Measurements from ENCODE around the gene PSME2. TPM values are rescaled to one million over a fixed set of nuclear protein-coding genes. Genes with fewer than 3 reads are reported as not detected.
A peak's percentile ranks its signal among the peaks of the same experiment; 100 is the strongest.

Gene PSME2
- total RNA-seq, 2 donors from 2014 or later, result 24.6 to 28.8 TPM

GRCh38 chr14:24192933-24193332 is 46.5 kb upstream of the PSME2 start:
- Histone ChIP-seq H3K4me1 (ENCODE audit: control insufficient read depth in 1 of 2, low read depth in 2 of 2) (peaks cover 14 to 31% of the 10 kb centered on the region in 2 donors), H3K27ac (no peak overlapping the region), H3K9me3 (no peaks in the 10 kb centered on the region), H3K36me3 (peaks cover 10% of the 10 kb centered on the region), H3K4me3 (no peak overlapping the region), H3K27me3 (replicated peaks; ENCODE audit: insufficient read depth) (no peaks in the 10 kb centered on the region)
- DNase-seq (ENCODE audit: low spot score) (no peak), ATAC-seq (ENCODE audit: insufficient number of reproducible peaks, low FRiP score, low read depth) (no peak)
- TF ChIP-seq, protein P1, sequence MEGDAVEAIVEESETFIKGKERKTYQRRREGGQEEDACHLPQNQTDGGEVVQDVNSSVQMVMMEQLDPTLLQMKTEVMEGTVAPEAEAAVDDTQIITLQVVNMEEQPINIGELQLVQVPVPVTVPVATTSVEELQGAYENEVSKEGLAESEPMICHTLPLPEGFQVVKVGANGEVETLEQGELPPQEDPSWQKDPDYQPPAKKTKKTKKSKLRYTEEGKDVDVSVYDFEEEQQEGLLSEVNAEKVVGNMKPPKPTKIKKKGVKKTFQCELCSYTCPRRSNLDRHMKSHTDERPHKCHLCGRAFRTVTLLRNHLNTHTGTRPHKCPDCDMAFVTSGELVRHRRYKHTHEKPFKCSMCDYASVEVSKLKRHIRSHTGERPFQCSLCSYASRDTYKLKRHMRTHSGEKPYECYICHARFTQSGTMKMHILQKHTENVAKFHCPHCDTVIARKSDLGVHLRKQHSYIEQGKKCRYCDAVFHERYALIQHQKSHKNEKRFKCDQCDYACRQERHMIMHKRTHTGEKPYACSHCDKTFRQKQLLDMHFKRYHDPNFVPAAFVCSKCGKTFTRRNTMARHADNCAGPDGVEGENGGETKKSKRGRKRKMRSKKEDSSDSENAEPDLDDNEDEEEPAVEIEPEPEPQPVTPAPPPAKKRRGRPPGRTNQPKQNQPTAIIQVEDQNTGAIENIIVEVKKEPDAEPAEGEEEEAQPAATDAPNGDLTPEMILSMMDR (IDR thresholded peaks at IDR 0.05), result no peak

- DNase-seq (ENCODE audit: low spot score), result no peak
- Histone ChIP-seq H3K27me3 (replicated peaks; ENCODE audit: insufficient read depth) (no peaks in the 10 kb centered on the region), H3K27ac (no peak overlapping the region), H3K9me3 (no peaks in the 10 kb centered on the region), H3K4me1 (ENCODE audit: control insufficient read depth in 1 of 2, low read depth in 2 of 2) (peaks cover 5 to 22% of the 10 kb centered on the region in 2 donors), H3K36me3 (peaks cover 15% of the 10 kb centered on the region), H3K4me3 (no peak overlapping the region)
- ATAC-seq (ENCODE audit: insufficient number of reproducible peaks, low FRiP score, low read depth), result no peak
- TF ChIP-seq, protein P1 (IDR thresholded peaks at IDR 0.05), result no peak
Measured at GRCh38 chr14:24190416-24190815, 44.0 kb upstream of the PSME2 start.

DNA sequence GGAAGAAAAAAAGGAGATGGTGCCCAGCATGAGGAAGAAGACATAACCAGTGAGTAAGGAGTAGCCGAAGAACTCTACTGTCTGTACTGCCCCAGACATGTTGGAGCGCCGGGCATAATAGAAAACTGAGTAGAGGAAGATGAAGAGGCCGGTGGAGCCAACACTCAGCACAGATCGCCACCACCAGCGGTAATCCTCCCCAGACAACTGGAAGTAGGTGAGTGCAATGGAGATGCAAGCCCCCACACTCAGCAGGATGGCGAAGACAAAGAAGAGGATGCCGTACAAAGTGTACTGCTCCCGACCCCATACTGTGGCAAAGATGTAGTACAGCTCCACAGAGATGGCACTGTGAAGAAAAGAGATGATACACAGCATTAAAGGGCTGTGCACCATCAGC is 43.0 kb upstream of the PSME2 start:
- Histone ChIP-seq H3K36me3 (peaks cover 24% of the 10 kb centered on the region), H3K9me3 (no peaks in the 10 kb centered on the region), H3K27ac (no peak overlapping the region), H3K4me3 (no peak overlapping the region), H3K4me1 (ENCODE audit: control insufficient read depth in 1 of 2, low read depth in 2 of 2) (peaks cover 5 to 18% of the 10 kb centered on the region in 2 donors), H3K27me3 (replicated peaks; ENCODE audit: insufficient read depth) (no peaks in the 10 kb centered on the region)
- ATAC-seq (ENCODE audit: insufficient number of reproducible peaks, low FRiP score, low read depth) (no peak), DNase-seq (ENCODE audit: low spot score) (no peak)
- TF ChIP-seq, protein P1 (IDR thresholded peaks at IDR 0.05), result no peak

DNA sequence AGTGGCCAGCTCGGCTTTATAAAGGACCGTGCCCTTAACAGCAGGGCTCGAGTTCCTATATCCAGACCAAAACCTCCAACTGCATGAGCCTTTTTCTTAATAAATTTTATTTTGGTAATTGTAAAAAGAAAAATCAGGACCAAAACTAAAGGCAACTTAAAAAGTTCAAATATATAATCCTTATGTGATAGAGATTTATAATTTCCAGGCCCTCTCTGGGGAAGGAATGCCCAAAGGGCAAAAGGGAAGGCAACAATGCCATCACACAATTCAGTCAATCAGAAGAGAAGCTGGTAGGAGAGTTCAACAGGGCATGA is 42.6 kb upstream of the PSME2 start:
- peaks cover 29% of the 10 kb centered on the region for H3K36me3 ChIP-seq
- H3K27me3 ChIP-seq (replicated peaks; ENCODE audit: insufficient read depth), result no peaks in the 10 kb centered on the region
- DNase-seq (ENCODE audit: low spot score) (no peak), ATAC-seq (ENCODE audit: insufficient number of reproducible peaks, low FRiP score, low read depth) (no peak)
- peak overlapping the region; percentile 10 to 58 for H3K27ac ChIP-seq
- peak overlapping the region; percentile 82 for H3K4me3 ChIP-seq
- TF ChIP-seq, protein P1 (IDR thresholded peaks at IDR 0.05), result no peak
- H3K9me3 ChIP-seq, result no peaks in the 10 kb centered on the region
- peaks cover 5 to 13% of the 10 kb centered on the region in 2 donors for H3K4me1 ChIP-seq (ENCODE audit: control insufficient read depth in 1 of 2, low read depth in 2 of 2)

GRCh38 chr14:24188251-24189058 is 42.0 kb upstream of the PSME2 start, which contains the start of gene IPO4:
Gene IPO4 (minus strand): TSS chr14:24188816. CDS start chr14:24188787, 29 bp downstream.
- TF ChIP-seq, protein P1 (IDR thresholded peaks at IDR 0.05), result no peak

More at GRCh38 chr14:24188251-24189058, 42.0 kb upstream of the PSME2 start, which contains the start of gene IPO4:
- ATAC-seq (ENCODE audit: insufficient number of reproducible peaks, low FRiP score, low read depth) (peak; percentile 89), DNase-seq (ENCODE audit: low spot score) (peak; percentile 91)
- H3K9me3 ChIP-seq, result no peaks in the 10 kb centered on the region
- peak within 1 kb of the TSS; percentile 82 for H3K4me3 ChIP-seq
- H3K36me3 ChIP-seq, result peaks cover 32% of the 10 kb centered on the region
- peaks cover 5 to 11% of the 10 kb centered on the region in 2 donors for H3K4me1 ChIP-seq (ENCODE audit: control insufficient read depth in 1 of 2, low read depth in 2 of 2)
- H3K27ac ChIP-seq, result peak within 1 kb of the TSS; percentile 36 to 58
- H3K27me3 ChIP-seq (replicated peaks; ENCODE audit: insufficient read depth), result no peaks in the 10 kb centered on the region

Data from thoracic aorta (tissue), 2 donors.